ENCODE data around the gene TPSB2. TPM values are rescaled to one million over a fixed set of nuclear protein-coding genes. Genes with fewer than 3 reads are reported as not detected.

The TPSB2 gene
- total and polyA plus RNA-seq, 2 experiments from 2014 or later: not detected

DNA sequence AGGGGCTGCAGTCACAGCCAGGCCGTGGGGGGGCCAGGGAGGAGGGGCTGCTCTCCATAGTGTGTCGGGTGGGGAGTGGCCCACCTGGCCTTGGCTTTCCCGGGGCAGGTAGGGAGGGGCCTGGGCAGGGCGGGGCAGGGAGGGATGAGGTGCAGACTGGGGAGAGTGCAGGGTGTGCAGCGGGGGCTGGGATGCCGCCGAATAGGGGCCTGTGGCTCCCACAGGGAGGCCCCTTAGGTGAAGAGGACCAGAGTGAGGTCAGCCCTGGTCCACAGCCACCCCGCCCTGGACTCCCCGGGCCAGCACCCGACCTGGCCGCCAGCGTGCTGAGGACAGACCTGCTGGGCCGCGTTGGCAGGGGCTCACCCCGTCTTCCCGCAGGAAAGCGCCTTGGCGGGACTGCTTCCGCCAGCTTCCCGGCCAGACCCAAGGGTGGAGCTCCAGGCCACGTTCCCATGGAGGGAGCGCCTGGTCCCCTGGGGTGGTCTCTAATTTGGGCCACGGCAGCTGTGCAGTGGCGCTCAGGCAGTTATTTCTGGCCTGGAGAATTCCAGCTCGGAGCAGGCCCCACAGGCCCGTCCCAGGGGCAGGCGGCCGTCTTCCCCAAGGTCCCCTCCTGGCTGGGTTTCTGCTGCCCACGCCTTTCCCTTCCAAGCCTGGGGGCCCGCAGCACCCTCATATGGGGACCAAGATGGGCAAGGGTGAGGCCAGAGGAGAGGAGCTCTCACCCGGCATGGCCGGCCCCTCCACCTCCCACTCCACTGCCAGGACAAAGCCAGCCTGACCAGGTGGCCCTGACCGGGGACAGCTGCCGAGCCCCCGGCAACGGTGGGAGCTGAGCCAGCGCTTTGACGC is 49.2 kb downstream of the TPSB2 start:
- DNase-seq: no peak
- H3K4me1 ChIP-seq (ENCODE audit: insufficient read depth): no peaks in the 10 kb centered on the region
- no peak overlapping the region for H3K4me3 ChIP-seq
- no peak overlapping the region for H3K9ac ChIP-seq
- H3K4me2 ChIP-seq (ENCODE audit: unreplicated experiment): no peak overlapping the region
- no peaks in the 10 kb centered on the region for H3K9me3 ChIP-seq (ENCODE audit: low read depth)
- no peaks in the 10 kb centered on the region for H3K79me2 ChIP-seq (ENCODE audit: insufficient read depth)
- H2AFZ ChIP-seq: no peak overlapping the region
- TF ChIP-seq EZH2 (IDR thresholded peaks at IDR 0.05; ENCODE audit: insufficient read depth, poor library complexity, severe bottlenecking): no peak
- no peak for TF ChIP-seq EZH2phosphoT487 (IDR thresholded peaks at IDR 0.05; ENCODE audit: insufficient read depth, low read depth)
- WGBS, 2 experiments (ENCODE audit: low coverage in 1 of 2, low lambda C conversion rate in 2 of 2, missing lambda C conversion rate in 2 of 2): 63 to 64% methylated on average over 33 to 37 of the region's 38 CpGs
- in situ Hi-C loops (cut with MboI): no loop called here
- H3K27me3 ChIP-seq (replicated peaks; ENCODE audit: insufficient read depth): no peaks in the 10 kb centered on the region
- no peaks in the 10 kb centered on the region for H4K20me1 ChIP-seq (ENCODE audit: insufficient read depth)
- H3K36me3 ChIP-seq (ENCODE audit: low read depth): no peaks in the 10 kb centered on the region
- no peaks in the 10 kb centered on the region for H3F3A ChIP-seq (ENCODE audit: insufficient read depth)
- H3K9me2 ChIP-seq (ENCODE audit: insufficient read depth): no peaks in the 10 kb centered on the region
- no peak overlapping the region for H3K27ac ChIP-seq

Other genes starting within 250 kb of the TPSB2 start
- 0.43 and 0.89 TPM in 2 replicates for gene SOX8, start 248.4 kb downstream of the TPSB2 start, total RNA-seq (2014; rRNA removed; shearing (Covaris generic))
- 0.08 and 0.15 TPM in 2 replicates for gene SOX8, start 248.4 kb downstream of the TPSB2 start, polyA plus RNA-seq (2016; fragmentation: Nextera tagmentation; extraction: Ambion mirVana)
- gene SSTR5, start 157.4 kb downstream of the TPSB2 start, total RNA-seq (2014; rRNA removed; shearing (Covaris generic)): not detected in 2 replicates
- gene SSTR5, start 157.4 kb downstream of the TPSB2 start, polyA plus RNA-seq (2016; fragmentation: Nextera tagmentation; extraction: Ambion mirVana): not detected in 2 replicates
- gene C1QTNF8, start 133.9 kb downstream of the TPSB2 start, total RNA-seq (2014; rRNA removed; shearing (Covaris generic)): not detected in 2 replicates
- not detected in 2 replicates for gene C1QTNF8, start 133.9 kb downstream of the TPSB2 start, polyA plus RNA-seq (2016; fragmentation: Nextera tagmentation; extraction: Ambion mirVana)
- 0.11 TPM in 1 of 2 replicates, not detected in the other for gene CACNA1H, start 77.1 kb downstream of the TPSB2 start, total RNA-seq (2014; rRNA removed; shearing (Covaris generic))
- not detected in 2 replicates for gene CACNA1H, start 77.1 kb downstream of the TPSB2 start, polyA plus RNA-seq (2016; fragmentation: Nextera tagmentation; extraction: Ambion mirVana)
- not detected in 2 replicates for gene TPSG1, start 4.9 kb downstream of the TPSB2 start, total RNA-seq (2014; rRNA removed; shearing (Covaris generic))
- gene TPSG1, start 4.9 kb downstream of the TPSB2 start, polyA plus RNA-seq (2016; fragmentation: Nextera tagmentation; extraction: Ambion mirVana): not detected in 2 replicates
- not detected in 2 replicates for gene TPSAB1, start 10.5 kb upstream of the TPSB2 start, total RNA-seq (2014; rRNA removed; shearing (Covaris generic))
- gene TPSAB1, start 10.5 kb upstream of the TPSB2 start, polyA plus RNA-seq (2016; fragmentation: Nextera tagmentation; extraction: Ambion mirVana): not detected in 2 replicates
- not detected in 2 replicates for gene TPSD1, start 25.9 kb upstream of the TPSB2 start, total RNA-seq (2014; rRNA removed; shearing (Covaris generic))
- gene TPSD1, start 25.9 kb upstream of the TPSB2 start, polyA plus RNA-seq (2016; fragmentation: Nextera tagmentation; extraction: Ambion mirVana): not detected in 2 replicates
- gene UBE2I, start 79.5 kb upstream of the TPSB2 start, total RNA-seq (2014; rRNA removed; shearing (Covaris generic)): 46.5 and 77.7 TPM in 2 replicates
- gene UBE2I, start 79.5 kb upstream of the TPSB2 start, polyA plus RNA-seq (2016; fragmentation: Nextera tagmentation; extraction: Ambion mirVana): 133 and 134 TPM in 2 replicates
- gene BAIAP3, start 103.5 kb upstream of the TPSB2 start, total RNA-seq (2014; rRNA removed; shearing (Covaris generic)): 0.13 and 0.86 TPM in 2 replicates
- 0.23 and 0.24 TPM in 2 replicates for gene BAIAP3, start 103.5 kb upstream of the TPSB2 start, polyA plus RNA-seq (2016; fragmentation: Nextera tagmentation; extraction: Ambion mirVana)
- 88.0 and 110 TPM in 2 replicates for gene TSR3, start 121.7 kb upstream of the TPSB2 start, total RNA-seq (2014; rRNA removed; shearing (Covaris generic))
- 105 and 106 TPM in 2 replicates for gene TSR3, start 121.7 kb upstream of the TPSB2 start, polyA plus RNA-seq (2016; fragmentation: Nextera tagmentation; extraction: Ambion mirVana)
- gene GNPTG, start 121.7 kb upstream of the TPSB2 start, total RNA-seq (2014; rRNA removed; shearing (Covaris generic)): 52.4 and 85.8 TPM in 2 replicates
- gene GNPTG, start 121.7 kb upstream of the TPSB2 start, polyA plus RNA-seq (2016; fragmentation: Nextera tagmentation; extraction: Ambion mirVana): 99.9 and 109 TPM in 2 replicates
- 13.0 and 15.3 TPM in 2 replicates for gene UNKL, start 184.5 kb upstream of the TPSB2 start, total RNA-seq (2014; rRNA removed; shearing (Covaris generic))
- 6.1 and 8.2 TPM in 2 replicates for gene UNKL, start 184.5 kb upstream of the TPSB2 start, polyA plus RNA-seq (2016; fragmentation: Nextera tagmentation; extraction: Ambion mirVana)
- 11.3 and 19.5 TPM in 2 replicates for gene UQCC4, start 190.6 kb upstream of the TPSB2 start, total RNA-seq (2014; rRNA removed; shearing (Covaris generic))
- 26.0 and 27.1 TPM in 2 replicates for gene UQCC4, start 190.6 kb upstream of the TPSB2 start, polyA plus RNA-seq (2016; fragmentation: Nextera tagmentation; extraction: Ambion mirVana)
- gene PERCC1, start 200.9 kb upstream of the TPSB2 start, total RNA-seq (2014; rRNA removed; shearing (Covaris generic)): not detected in 2 replicates
- not detected in 2 replicates for gene PERCC1, start 200.9 kb upstream of the TPSB2 start, polyA plus RNA-seq (2016; fragmentation: Nextera tagmentation; extraction: Ambion mirVana)
- gene CCDC154, start 214.4 kb upstream of the TPSB2 start, total RNA-seq (2014; rRNA removed; shearing (Covaris generic)): not detected in 2 replicates
- gene CCDC154, start 214.4 kb upstream of the TPSB2 start, polyA plus RNA-seq (2016; fragmentation: Nextera tagmentation; extraction: Ambion mirVana): 0.09 and 0.18 TPM in 2 replicates
- gene CLCN7, start 244.8 kb upstream of the TPSB2 start, total RNA-seq (2014; rRNA removed; shearing (Covaris generic)): 37.3 and 39.3 TPM in 2 replicates
- gene CLCN7, start 244.8 kb upstream of the TPSB2 start, polyA plus RNA-seq (2016; fragmentation: Nextera tagmentation; extraction: Ambion mirVana): 31.7 and 33.6 TPM in 2 replicates

Data from GM23248 (cell line).